H9 (cell line): ENCODE data around the gene MLC1. TPM values are rescaled to one million over a fixed set of nuclear protein-coding genes. Genes with fewer than 3 reads are reported as not detected.

Source experiments
- DNase-seq: peaks from one replicate; pipeline ENCODE4 v3.0.0-alpha.2; 2017
- H2AFZ ChIP-seq: one replicate; pipeline ENCODE4 v1.6.1; 2013; ENCODE audit warnings: mild to moderate bottlenecking, low read length, control low read depth, moderate library complexity
- H2AK5ac ChIP-seq: 2 replicates; pipeline ENCODE4 v1.6.1; 2013; ENCODE audit warnings: low read length, control low read depth, mixed read lengths; ENCODE audit not compliant: insufficient read length
- H2BK120ac ChIP-seq: one replicate; pipeline ENCODE4 v1.6.1; 2013; ENCODE audit warnings: low read depth, mild to moderate bottlenecking, low read length, control low read depth, inconsistent platforms; ENCODE audit not compliant: poor library complexity, severe bottlenecking
- H2BK12ac ChIP-seq: 2 replicates; pipeline ENCODE4 v1.6.1; 2013; ENCODE audit warnings: low read length, control low read depth, mixed read lengths, low read depth; ENCODE audit not compliant: insufficient read length
- H2BK15ac ChIP-seq: 2 replicates; pipeline ENCODE4 v1.6.1; 2013; ENCODE audit warnings: low read depth, low read length, control low read depth
- H2BK20ac ChIP-seq: one replicate; pipeline ENCODE4 v1.6.1; 2013; ENCODE audit warnings: low read depth, mild to moderate bottlenecking, low read length, control low read depth, inconsistent platforms; ENCODE audit not compliant: poor library complexity, severe bottlenecking
- H2BK5ac ChIP-seq: 2 replicates; pipeline ENCODE4 v1.6.1; 2013; ENCODE audit warnings: low read length, control low read depth, mixed read lengths; ENCODE audit not compliant: insufficient read length
- H3K14ac ChIP-seq: 2 replicates; pipeline ENCODE4 v1.6.1; 2013; ENCODE audit warnings: low read length, control low read depth; ENCODE audit not compliant: insufficient read depth
- H3K18ac ChIP-seq: 2 replicates; pipeline ENCODE4 v1.6.1; 2013; ENCODE audit warnings: low read depth, mild to moderate bottlenecking, mixed read lengths, low read length, control low read depth; ENCODE audit not compliant: insufficient read length
- H3K23ac ChIP-seq: 2 replicates; pipeline ENCODE4 v1.6.1; 2013; ENCODE audit warnings: low read length, control low read depth, mixed read lengths, low read depth; ENCODE audit not compliant: insufficient read length
- H3K23me2 ChIP-seq: 2 replicates; pipeline ENCODE4 v1.6.1; 2013; ENCODE audit warnings: low read depth, mild to moderate bottlenecking, mixed read lengths, low read length, control low read depth; ENCODE audit not compliant: insufficient read length, poor library complexity, severe bottlenecking
- H3K27ac ChIP-seq: 2 replicates; pipeline ENCODE4 v1.5.1; 2013; ENCODE audit warnings: low read length, control low read depth, mixed read lengths, low read depth; ENCODE audit not compliant: insufficient read length
- H3K27me3 ChIP-seq: 2 replicates; pipeline ENCODE4 v1.6.1; 2013; ENCODE audit warnings: low read length, control low read depth, inconsistent platforms; ENCODE audit not compliant: insufficient read depth
- H3K4ac ChIP-seq: 2 replicates; pipeline ENCODE4 v1.6.1; 2013; ENCODE audit warnings: low read depth, mild to moderate bottlenecking, control low read depth, inconsistent platforms, low read length, moderate library complexity
- H3K4me1 ChIP-seq: 2 replicates; pipeline ENCODE4 v1.6.1; 2013; ENCODE audit warnings: low read length, control low read depth, inconsistent platforms; ENCODE audit not compliant: insufficient read depth
- H3K4me2 ChIP-seq: 2 replicates; pipeline ENCODE4 v1.6.1; 2013; ENCODE audit warnings: low read length, control low read depth, mixed read lengths; ENCODE audit not compliant: insufficient read length, insufficient read depth
- H3K56ac ChIP-seq: 2 replicates; pipeline ENCODE4 v1.6.1; 2013; ENCODE audit warnings: low read depth, mild to moderate bottlenecking, mixed read lengths, low read length, control low read depth; ENCODE audit not compliant: insufficient read length
- H3K79me1 ChIP-seq: 2 replicates; pipeline ENCODE4 v1.6.1; 2013; ENCODE audit warnings: low read depth, mild to moderate bottlenecking, moderate library complexity, low read length, control low read depth, inconsistent platforms; ENCODE audit not compliant: insufficient read depth, poor library complexity, severe bottlenecking
- H3K79me2 ChIP-seq: 2 replicates; pipeline ENCODE4 v1.6.1; 2013; ENCODE audit warnings: low read length, control low read depth, inconsistent platforms; ENCODE audit not compliant: insufficient read depth
- H3K9ac ChIP-seq: 2 replicates; pipeline ENCODE4 v1.6.1; 2013; ENCODE audit warnings: low read length, control low read depth, mixed read lengths; ENCODE audit not compliant: insufficient read length; ENCODE audit errors: extremely low read depth
- H3K9me3 ChIP-seq: one replicate; pipeline ENCODE4 v1.6.1; 2013; ENCODE audit warnings: low read depth, low read length, inconsistent platforms; ENCODE audit not compliant: control insufficient read depth
- H3T11ph ChIP-seq: one replicate; pipeline ENCODE4 v1.6.1; 2013; ENCODE audit warnings: mild to moderate bottlenecking, low read length, control low read depth, inconsistent platforms
- H4K20me1 ChIP-seq: one replicate; pipeline ENCODE4 v1.6.1; 2013; ENCODE audit not compliant: control insufficient read depth, insufficient read length, insufficient read depth
- H4K5ac ChIP-seq: 2 replicates; pipeline ENCODE4 v1.6.1; 2013; ENCODE audit warnings: low read depth, mild to moderate bottlenecking, mixed read lengths, low read length, control low read depth; ENCODE audit not compliant: insufficient read length
- H4K8ac ChIP-seq: replicated peaks from 2 replicates; pipeline ENCODE4 v1.6.1; 2013; ENCODE audit warnings: low read length, control low read depth, mixed read lengths, low read depth; ENCODE audit not compliant: insufficient read length
- H4K91ac ChIP-seq: 2 replicates; pipeline ENCODE4 v1.6.1; 2013; ENCODE audit warnings: low read depth, mild to moderate bottlenecking, moderate library complexity, mixed read lengths, low read length, control low read depth; ENCODE audit not compliant: insufficient read length
- H3K27ac Mint-ChIP-seq, 3 experiments: 2 replicates in 2 of 3; 3 replicates in 1 of 3; pipeline ENCODE4 v1.8.0; 2020 to 2021; ENCODE audit warnings: mixed read lengths in 3 of 3, mild to moderate bottlenecking in 1 of 3, moderate library complexity in 1 of 3
- H3K27me3 Mint-ChIP-seq: 2 replicates; pipeline ENCODE4 v1.8.0; 2021; ENCODE audit warnings: low read depth, mild to moderate bottlenecking, moderate library complexity, mixed read lengths
- H3K36me3 Mint-ChIP-seq, 3 experiments: 2 replicates in 2 of 3; 3 replicates in 1 of 3; pipeline ENCODE4 v1.8.0; 2020 to 2021; ENCODE audit warnings: low read depth in 3 of 3, mixed read lengths in 3 of 3; ENCODE audit not compliant: insufficient read depth in 1 of 3
- H3K4me1 Mint-ChIP-seq, 2 experiments: 2 replicates each; pipeline ENCODE4 v1.8.0; 2020; ENCODE audit warnings: mixed read lengths in 2 of 2
- H3K4me3 Mint-ChIP-seq, 2 experiments: 2 replicates in 1 of 2; 3 replicates in 1 of 2; pipeline ENCODE4 v1.8.0; 2020 to 2021; ENCODE audit warnings: mild to moderate bottlenecking in 2 of 2, mixed read lengths in 2 of 2, moderate library complexity in 1 of 2
- H3K9me3 Mint-ChIP-seq, 2 experiments: 2 replicates in 1 of 2; 3 replicates in 1 of 2; pipeline ENCODE4 v1.8.0; 2020; ENCODE audit warnings: mild to moderate bottlenecking in 2 of 2, mixed read lengths in 2 of 2, moderate library complexity in 1 of 2
- CTCF ChIP-seq: fragments of 200-600 bp; sonication (generic); conservative IDR thresholded peaks from 3 replicates; pipeline ENCODE4 v1.8.0; 2021; ENCODE audit warnings: antibody characterized with exemption, mild to moderate bottlenecking
- WGBS: extraction: QIAGEN DNeasy Blood & Tissue Kit; methylation state at CpG from one replicate; pipeline ENCODE4 v1.1.7; 2013; ENCODE audit warnings: missing lambda C conversion rate, low lambda C conversion rate, mixed read lengths; ENCODE audit not compliant: insufficient read length; ENCODE audit errors: extremely low coverage; 5-methylcytosine and 5-hydroxymethylcytosine counted together
- total RNA-seq: library from RNA; stranded (reverse); gene quantifications from 2 replicates; pipeline ENCODE4 v1.2.1, GENCODE V29; 2021

The MLC1 gene
- total RNA-seq, 1 experiment from 2014 or later: not detected

- H3K4ac ChIP-seq: no peak overlapping the region
- no peak for TF ChIP-seq CTCF
These were observed 23.3 kb downstream of the MLC1 start for GRCh38 chr22:50061824-50062355.

More at GRCh38 chr22:50061824-50062355, 23.3 kb downstream of the MLC1 start:
- H3K79me1 ChIP-seq: no peaks in the 10 kb centered on the region
- H3K4me2 ChIP-seq: no peak overlapping the region
- H3K18ac ChIP-seq: no peak overlapping the region
- H3K9me3 ChIP-seq: no peaks in the 10 kb centered on the region
- H4K20me1 ChIP-seq: no peaks in the 10 kb centered on the region
- H3K27ac ChIP-seq: no peak overlapping the region
- no peak overlapping the region for H4K5ac ChIP-seq
- Mint-ChIP-seq H3K27me3 (peaks cover 27% of the 10 kb centered on the region), H3K27ac (no peak overlapping the region), H3K4me1 (peaks cover 9 to 12% of the 10 kb centered on the region in 2 experiments), H3K4me3 (no peak overlapping the region), H3K36me3 (no peaks in the 10 kb centered on the region), H3K9me3 (no peaks in the 10 kb centered on the region)
- H3K9ac ChIP-seq: no peak overlapping the region
- H2AK5ac ChIP-seq: no peak overlapping the region
- H4K91ac ChIP-seq: no peak overlapping the region
- H4K8ac ChIP-seq: no peak overlapping the region
- DNase-seq: no peak
- no peaks in the 10 kb centered on the region; the same call in 1 of the 2 replicates for H3K27me3 ChIP-seq
- H2BK20ac ChIP-seq: no peak overlapping the region
- H3T11ph ChIP-seq: no peak overlapping the region
- no peak overlapping the region for H2BK12ac ChIP-seq
- no peak overlapping the region for H2BK5ac ChIP-seq
- no peak overlapping the region for H3K23ac ChIP-seq
- H3K56ac ChIP-seq: no peak overlapping the region
- H3K14ac ChIP-seq: no peak overlapping the region
- peaks cover 10% of the 10 kb centered on the region for H3K23me2 ChIP-seq
- H2AFZ ChIP-seq: no peak overlapping the region
- no CpG with 5 or more reads among the region's 17 CpGs for WGBS
- no peaks in the 10 kb centered on the region for H3K79me2 ChIP-seq
- H3K4me1 ChIP-seq: no peaks in the 10 kb centered on the region; the same call in 1 of the 2 replicates
- no peak overlapping the region for H2BK15ac ChIP-seq
- H2BK120ac ChIP-seq: no peak overlapping the region
